Thyroid gland (tissue), 4 donors: ENCODE data around the gene TCP1.
"Not testable (repeated sequence)": the region's sequence is repeated elsewhere in the genome, so short reads cannot be mapped to it uniquely, and the experiment has no call there.

Source experiments
- CTCF ChIP-seq, 6 experiments: fragments of 200-600 bp in 3 of 6; fragments of 450-650 bp in 3 of 6; sonication (generic) in 3 of 6; IDR thresholded peaks; one replicate each; pipeline ENCODE4 v1.5.1; 2016 to 2019; ENCODE audit warnings: antibody characterized with exemption in 6 of 6, mild to moderate bottlenecking in 2 of 6, inconsistent platforms in 1 of 6, moderate library complexity in 1 of 6
- POLR2A ChIP-seq, 2 donors: fragments of 450-650 bp; IDR thresholded peaks; one replicate each; pipeline ENCODE4 v1.6.1; 2017; ENCODE audit warnings: antibody characterized with exemption in 2 of 2, mild to moderate bottlenecking in 2 of 2, moderate library complexity in 1 of 2

- not testable (repeated sequence) for TF ChIP-seq POLR2A, CTCF (IDR thresholded peaks at IDR 0.05)
Measured at GRCh38 chr6:159732550-159732949, 56.9 kb downstream of the TCP1 start.
